HG02970 (cell line): ENCODE results near the gene ZSCAN23.

ENCODE experiments used
- ATAC-seq: cut with Tn5 transposase; IDR thresholded peaks from one replicate; pipeline ENCODE4 v1.9.1; 2021; ENCODE audit warnings: mild to moderate bottlenecking, moderate library complexity, moderate number of reproducible peaks; ENCODE audit not compliant: unreplicated experiment, low FRiP score

Gene ZSCAN23

DNA sequence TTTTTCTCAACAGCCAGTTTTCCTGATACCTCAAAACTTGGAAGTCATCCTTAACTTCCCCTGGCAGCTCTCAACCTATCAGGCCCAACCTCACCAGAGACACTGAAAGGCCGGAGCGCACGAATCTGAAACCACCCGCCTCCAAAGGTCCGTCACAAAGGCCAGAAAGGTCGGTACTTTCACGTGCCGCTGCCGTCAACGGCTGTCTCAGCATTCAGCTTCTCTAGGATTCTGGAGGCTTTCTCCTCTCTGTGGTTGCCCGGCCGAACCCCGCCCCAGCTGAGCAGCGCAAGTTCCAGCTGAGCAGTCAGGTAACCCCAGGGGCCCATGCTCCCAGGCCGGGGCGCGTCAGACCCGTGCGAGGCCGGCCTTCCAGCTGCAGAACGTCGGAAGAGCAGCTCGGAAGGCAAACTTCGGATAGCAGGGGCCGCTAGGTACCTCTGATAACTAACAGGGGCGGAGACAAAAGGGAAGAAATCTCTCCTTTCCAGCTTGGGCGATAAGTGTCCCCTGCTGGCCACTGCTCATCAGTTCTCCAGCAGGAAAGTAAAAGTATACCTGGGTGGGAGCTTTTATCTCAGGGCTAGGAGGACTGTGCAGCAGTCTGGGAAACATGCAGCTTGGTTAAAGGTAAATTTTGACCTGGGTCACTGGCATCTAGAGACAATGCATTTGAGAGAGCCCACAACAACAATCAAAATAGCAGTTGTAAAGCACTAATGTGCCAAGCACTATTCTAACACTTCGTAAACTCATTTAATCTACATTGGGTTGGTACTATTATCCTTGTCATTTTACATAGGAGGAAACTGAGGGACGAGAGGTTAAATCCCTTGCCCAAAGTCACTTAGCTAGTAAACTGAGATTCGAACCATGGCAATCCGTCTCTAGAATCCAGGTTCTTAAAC is 59.8 kb downstream of the ZSCAN23 start:
- peak; percentile 81 for ATAC-seq
